CD4-positive, alpha-beta T cell treated with Interleukin-12 subunit alpha and Interleukin-12 subunit beta, for 1 hour (primary cell): ENCODE measurements around the gene OR2S2.
"Not testable (repeated sequence)": the region's sequence is repeated elsewhere in the genome, so short reads cannot be mapped to it uniquely, and the experiment has no call there.

Experiments
- DNase-seq: peaks from one replicate; pipeline ENCODE4 v3.0.0-alpha.2; 2020

OR2S2 gene

GRCh38 chr9:35930989-35931388, 27.0 kb downstream of the OR2S2 start:
- no peak for DNase-seq

- DNase-seq = no peak
Measured at GRCh38 chr9:35930521-35930920, 27.4 kb downstream of the OR2S2 start.

- no peak for DNase-seq
Measured at GRCh38 chr9:35929453-35929718, 28.6 kb downstream of the OR2S2 start.

GRCh38 chr9:35928591-35929452, 29.1 kb downstream of the OR2S2 start:
- no peak for DNase-seq

- no peak for DNase-seq
Measured at GRCh38 chr9:35923927-35924763, 33.8 kb downstream of the OR2S2 start.

GRCh38 chr9:35923598-35923926, 34.4 kb downstream of the OR2S2 start:
- no peak for DNase-seq

GRCh38 chr9:35920051-35920620, 37.8 kb downstream of the OR2S2 start:
- no peak for DNase-seq

GRCh38 chr9:35919212-35920008, 38.5 kb downstream of the OR2S2 start:
- no peak for DNase-seq

GRCh38 chr9:35918780-35919179, 39.2 kb downstream of the OR2S2 start:
- no peak for DNase-seq

- no peak for DNase-seq
Measured at GRCh38 chr9:35917261-35917660, 40.7 kb downstream of the OR2S2 start.

- no peak for DNase-seq
Measured at GRCh38 chr9:35915681-35916294, 42.2 kb downstream of the OR2S2 start.

- peak; percentile 26 for DNase-seq
Measured at GRCh38 chr9:35914301-35914807, 43.6 kb downstream of the OR2S2 start.

- not testable (repeated sequence) for DNase-seq
Measured at GRCh38 chr9:35913429-35913828, 44.5 kb downstream of the OR2S2 start.

GRCh38 chr9:35912791-35913400, 45.1 kb downstream of the OR2S2 start:
- no peak for DNase-seq

- DNase-seq = no peak
Measured at GRCh38 chr9:35911690-35912089, 46.3 kb downstream of the OR2S2 start.

GRCh38 chr9:35910613-35911359, 47.2 kb downstream of the OR2S2 start:
- peak; percentile 61 for DNase-seq

- DNase-seq = no peak
Measured at GRCh38 chr9:35909687-35910612, 48.0 kb downstream of the OR2S2 start.

GRCh38 chr9:35909274-35909673, 48.7 kb downstream of the OR2S2 start, which contains the start of gene SPAAR:
Gene SPAAR (plus strand): TSS chr9:35909490. CDS start chr9:35910464, 974 bp downstream.
- DNase-seq = no peak

GRCh38 chr9:35908504-35909125, 49.3 kb downstream of the OR2S2 start:
- DNase-seq = no peak
